NCI-H1092 treated with DMSO at 0.1 percent for 48 hours (cell line): ENCODE results near the gene GTPBP6.
"Not testable (repeated sequence)": the region's sequence is repeated elsewhere in the genome, so short reads cannot be mapped to it uniquely, and the experiment has no call there.

ENCODE experiments used
- DNase-seq: peaks from one replicate; lab custom pipeline; 2025; lab: John Stamatoyannopoulos, UW

The GTPBP6 gene

GRCh38 chrX:291411-291901, 27.1 kb downstream of the GTPBP6 start:
- DNase-seq: no peak

DNA sequence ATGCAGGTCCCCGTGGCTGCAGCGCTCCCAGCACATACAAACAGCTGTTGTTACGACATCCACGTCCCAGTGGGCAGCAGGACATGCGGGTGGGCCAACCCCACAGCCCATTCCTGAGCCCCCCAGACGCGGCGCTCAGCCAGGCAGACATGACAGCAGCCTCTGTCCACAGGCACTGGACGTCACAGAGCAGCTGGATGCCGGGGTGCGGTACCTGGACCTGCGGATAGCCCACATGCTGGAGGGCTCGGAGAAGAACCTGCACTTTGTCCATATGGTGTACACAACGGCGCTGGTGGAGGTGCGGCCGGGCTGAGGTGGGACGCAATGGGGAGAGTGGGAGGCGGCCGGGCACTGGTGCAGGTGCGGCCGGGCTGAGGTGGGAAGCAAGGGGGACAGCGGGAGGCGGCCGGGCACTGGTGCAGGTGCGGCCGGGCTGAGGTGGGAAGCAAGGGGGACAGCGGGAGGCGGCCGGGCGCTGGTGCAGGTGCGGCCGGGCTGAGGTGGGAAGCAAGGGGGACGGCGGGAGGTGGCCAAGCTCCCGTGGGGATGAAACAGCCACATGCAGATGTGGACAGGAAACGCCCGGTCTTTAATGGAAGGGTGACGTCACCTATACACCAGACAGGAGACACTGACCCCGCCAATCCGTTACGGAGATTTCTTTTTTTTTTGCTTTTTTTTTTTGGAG, 28.0 kb downstream of the GTPBP6 start:
- no peak for DNase-seq

DNA sequence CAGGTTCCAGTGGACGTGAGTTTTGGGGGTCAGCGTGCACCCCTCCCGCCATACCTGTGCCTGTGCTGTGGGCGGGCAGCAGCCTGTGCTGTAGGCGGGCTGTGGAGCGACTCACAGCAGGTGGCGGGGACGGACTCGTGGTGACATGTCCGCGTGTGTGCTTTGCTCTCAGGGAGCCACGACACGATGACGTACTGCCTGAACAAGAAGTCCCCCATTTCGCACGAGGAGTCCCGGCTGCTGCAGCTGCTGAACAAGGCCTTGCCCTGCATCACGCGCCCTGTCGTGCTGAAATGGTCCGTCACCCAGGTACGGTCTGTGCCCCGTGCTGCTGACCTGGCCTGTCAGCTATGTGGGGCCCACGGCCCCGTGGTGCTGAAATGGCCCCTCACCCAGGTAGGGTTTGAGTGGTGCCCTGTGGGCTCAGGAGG, 30.0 kb downstream of the GTPBP6 start:
- no peak for DNase-seq

GRCh38 chrX:287670-288069, 30.9 kb downstream of the GTPBP6 start:
- no peak for DNase-seq

- DNase-seq: no peak
These were observed 33.4 kb downstream of the GTPBP6 start for GRCh38 chrX:285076-285677.

DNA sequence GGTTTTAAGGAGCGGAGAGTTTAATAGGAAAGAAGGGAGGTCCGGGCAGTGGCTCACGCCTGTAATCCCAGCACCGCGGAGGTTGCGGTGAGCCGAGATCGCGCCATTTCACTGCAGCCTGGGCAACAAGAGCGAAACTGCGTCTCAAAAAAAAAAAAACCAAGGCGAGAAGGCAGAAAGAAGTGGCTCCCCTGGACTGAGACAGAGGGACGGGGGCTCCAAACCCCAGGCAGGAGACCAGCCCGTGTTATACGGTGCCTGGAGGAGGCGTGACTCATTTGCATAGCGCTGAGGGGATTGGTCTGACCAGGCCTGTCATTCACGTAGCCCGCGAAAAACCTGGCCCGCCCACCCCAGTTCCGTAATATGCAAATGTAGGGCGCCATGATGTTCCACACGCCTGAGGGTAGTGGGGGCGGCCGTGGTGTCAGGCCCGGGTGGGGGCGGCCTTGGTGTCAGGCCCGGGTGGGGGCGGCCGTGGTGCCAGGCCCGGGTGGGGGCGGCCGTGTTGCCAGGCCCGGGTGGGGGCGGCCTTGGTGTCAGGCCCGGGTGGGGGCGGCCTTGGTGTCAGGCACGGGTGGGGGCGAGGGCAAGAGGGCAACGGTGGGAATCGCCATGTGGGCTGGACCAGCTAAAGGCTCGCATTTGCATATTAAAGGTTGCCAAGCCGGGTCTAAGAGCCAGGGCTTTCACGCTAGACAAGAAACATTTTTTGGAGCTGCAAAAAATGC, 35.3 kb downstream of the GTPBP6 start:
- DNase-seq: no peak

DNA sequence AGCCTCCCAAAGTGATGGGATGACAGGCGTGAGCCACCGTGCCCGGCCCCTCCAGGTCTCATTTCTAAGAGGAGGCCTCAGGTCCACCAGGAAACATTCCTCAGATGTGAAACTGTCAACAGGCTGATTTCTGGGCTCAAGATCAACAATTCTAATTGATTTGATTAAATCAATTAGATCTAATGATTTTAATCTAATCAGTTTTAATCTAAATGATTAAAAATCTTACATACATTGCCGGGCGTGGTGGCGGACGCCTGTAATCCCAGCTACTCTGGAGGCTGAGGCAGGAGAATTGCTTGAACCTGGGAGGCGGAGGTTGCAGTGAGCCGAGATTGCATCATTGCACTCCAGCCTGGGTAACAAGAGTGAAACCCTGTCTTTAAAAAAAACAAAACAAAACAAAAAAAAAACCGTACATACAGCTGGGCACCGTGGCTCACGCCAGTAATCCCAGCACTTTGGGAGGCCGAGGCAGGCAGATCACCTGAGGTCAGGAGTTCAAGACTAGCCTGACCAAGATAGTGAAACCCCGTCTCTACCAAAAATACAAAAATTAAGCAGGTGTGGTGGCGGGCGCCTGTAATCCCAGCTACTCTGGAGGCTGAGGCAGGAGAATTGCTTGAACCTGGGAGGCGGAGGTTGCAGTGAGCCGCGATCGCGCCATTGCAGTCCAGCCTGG, 36.5 kb downstream of the GTPBP6 start:
- not testable (repeated sequence) for DNase-seq

GRCh38 chrX:281166-281999, 37.2 kb downstream of the GTPBP6 start, which contains the start of gene PLCXD1:
PLCXD1 (plus strand) TSS chrX:281381; CDS start chrX:284188, 2,807 bp downstream.
- DNase-seq: no peak

DNA sequence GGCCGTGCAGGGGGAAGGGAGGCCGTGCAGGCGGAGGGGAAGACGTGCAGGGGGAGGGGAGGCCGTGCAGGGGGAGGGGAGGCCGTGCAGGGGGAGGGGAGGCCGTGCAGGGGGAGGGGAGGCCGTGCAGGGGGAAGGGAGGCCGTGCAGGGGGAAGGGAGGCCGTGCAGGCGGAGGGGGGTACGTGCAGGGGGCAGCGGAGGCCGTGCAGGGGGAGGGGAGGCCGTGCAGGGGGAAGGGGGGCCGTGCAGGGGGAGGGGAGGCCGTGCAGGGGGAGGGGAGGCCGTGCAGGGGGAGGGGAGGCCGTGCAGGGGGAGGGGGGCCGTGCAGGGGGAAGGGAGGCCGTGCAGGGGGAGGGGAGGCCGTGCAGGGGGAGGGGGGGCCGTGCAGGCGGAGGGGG, 37.9 kb downstream of the GTPBP6 start:
- DNase-seq: not testable (repeated sequence)

DNA sequence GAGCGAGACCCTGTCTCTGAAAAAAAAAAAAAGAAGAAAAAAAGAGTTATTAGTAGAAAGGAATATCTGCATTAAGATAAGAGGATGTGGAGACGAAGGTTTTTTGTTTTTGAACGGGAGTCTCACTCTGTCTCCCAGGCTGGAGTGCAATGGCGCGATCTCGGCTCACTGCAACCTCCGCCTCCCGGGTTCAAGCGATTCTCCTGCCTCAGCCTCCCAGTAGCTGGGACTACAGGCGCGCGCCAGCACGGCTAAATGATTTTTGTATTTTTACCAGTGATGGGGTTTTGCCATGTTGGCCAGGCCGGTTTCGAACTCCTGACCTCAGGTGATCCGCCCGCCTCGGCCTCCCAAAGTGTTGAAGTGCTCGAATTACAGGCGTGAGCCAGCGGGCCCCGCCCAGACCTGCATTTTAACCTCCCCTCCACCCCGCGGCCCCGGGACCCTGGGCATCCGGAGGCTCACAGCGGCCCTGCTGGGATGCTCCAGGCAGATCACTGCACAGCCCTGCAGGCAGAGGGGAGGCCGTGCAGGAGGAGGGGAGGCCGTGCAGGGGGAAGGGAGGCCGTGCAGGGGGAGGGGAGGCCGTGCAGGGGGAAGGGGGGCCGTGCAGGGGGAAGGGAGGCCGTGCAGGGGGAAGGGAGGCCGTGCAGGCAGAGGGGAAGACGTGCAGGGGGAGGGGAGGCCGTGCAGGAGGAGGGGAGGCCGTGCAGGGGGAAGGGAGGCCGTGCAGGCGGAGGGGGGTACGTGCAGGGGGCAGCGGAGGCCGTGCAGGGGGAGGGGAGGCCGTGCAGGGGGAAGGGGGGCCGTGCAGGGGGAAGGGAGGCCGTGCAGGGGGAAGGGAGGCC, 38.6 kb downstream of the GTPBP6 start:
- not testable (repeated sequence) for DNase-seq

GRCh38 chrX:276581-277201, 41.9 kb downstream of the GTPBP6 start:
- DNase-seq: no peak

DNA sequence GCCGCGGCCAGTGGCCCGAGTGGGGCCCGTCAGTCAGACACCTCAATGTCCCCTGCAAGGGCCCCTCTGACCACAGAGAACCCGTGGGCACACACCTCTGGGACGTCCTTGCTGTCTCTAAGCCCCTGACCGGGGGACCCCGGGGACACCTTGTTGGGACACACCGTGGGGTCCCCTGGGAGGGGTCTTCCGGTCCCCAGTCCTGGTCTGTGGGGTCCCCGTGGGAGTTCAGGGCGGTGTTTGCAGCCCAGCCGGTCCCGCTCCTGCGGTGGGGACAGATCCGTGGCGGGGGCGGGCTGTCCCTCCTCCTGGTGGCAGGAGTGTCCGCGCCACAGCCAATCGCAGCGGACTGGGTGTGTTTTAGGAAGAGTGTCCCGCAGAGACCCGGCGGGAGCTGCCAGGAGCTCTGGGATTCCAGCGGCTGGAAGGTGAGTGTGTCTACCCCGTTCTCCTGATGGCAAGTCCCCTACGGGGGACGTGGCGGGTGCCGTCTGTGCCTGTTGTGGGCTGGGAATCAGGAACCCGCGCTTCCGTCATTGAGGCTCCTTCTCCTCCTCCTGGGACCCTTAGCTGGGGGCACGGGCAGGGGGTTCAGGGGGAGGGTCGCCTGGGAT, 42.5 kb downstream of the GTPBP6 start:
- DNase-seq: no peak

DNA sequence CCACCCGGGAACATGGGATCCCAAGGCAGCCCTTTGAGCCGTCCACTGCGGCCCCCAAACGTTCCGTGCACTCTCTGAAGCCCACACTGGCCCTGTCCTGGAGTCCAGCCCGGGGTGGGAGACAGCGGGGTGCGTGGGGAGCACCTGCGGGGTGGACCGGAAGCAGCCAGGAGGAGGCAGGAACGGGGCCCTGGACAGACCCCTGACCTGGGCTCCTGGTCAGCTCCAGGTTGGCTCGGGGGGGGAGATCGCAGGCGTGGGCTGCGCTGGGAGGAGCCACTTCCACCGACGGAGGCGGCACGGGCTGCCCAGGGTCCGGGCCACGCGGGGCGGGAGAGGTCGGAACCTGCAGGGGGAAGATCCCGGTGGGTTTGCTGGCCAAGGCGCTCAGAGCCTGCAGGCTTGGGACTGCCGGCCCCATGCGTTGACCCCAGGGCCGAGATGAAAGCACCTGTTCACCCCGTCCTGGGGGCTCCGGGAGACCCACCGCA, 43.1 kb downstream of the GTPBP6 start:
- no peak for DNase-seq

- DNase-seq: no peak
These were observed 43.6 kb downstream of the GTPBP6 start for GRCh38 chrX:274904-275475.

DNA sequence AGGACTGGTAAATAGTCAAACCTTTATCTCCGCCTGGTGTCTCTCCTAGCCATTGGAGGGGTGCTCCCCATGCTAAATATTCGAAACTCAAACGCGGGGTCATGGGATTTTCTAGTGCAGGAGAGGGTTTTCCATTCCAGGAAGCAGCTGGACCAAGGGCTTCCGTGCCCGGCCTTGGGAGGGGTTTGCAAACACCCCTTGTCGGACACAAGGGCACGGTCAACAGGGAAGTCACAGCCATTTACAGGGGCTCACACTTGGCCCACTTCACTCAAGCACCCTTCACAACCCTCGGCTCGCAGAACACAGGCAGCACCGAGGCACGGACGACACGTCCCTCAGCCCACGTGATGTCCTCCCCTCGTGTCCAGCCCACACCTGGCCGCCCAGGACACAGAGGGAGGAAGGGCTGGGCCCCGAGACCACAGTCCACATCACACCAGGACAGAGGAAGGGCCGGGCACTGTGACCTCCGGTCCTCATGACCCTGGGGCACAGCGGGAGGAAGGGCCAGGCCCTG, 47.7 kb downstream of the GTPBP6 start:
- DNase-seq: no peak

DNA sequence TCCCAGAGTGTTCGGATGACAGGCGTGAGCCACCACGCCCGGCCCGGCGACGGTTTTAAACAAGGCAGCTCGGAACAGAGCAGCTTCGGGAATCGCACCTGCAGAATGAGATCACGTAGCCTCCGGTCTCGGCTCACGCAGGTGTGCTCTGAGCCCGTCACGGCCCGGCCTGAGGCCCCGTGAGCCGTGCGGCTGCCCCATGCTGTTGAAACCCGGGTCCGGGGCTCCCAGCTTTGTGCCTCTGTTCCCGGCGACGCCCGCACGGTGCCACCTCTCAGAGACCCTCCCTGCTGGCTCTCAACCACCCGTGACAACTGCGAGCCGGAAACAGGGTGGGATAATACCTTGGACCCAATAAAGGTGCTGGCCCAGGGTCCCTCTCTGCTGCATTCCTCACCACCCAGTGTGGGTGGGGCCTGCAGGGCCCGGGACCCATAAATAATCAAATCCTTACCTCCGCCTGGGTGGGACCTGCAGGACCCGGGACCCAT, 50.8 kb downstream of the GTPBP6 start:
- DNase-seq: no peak

DNA sequence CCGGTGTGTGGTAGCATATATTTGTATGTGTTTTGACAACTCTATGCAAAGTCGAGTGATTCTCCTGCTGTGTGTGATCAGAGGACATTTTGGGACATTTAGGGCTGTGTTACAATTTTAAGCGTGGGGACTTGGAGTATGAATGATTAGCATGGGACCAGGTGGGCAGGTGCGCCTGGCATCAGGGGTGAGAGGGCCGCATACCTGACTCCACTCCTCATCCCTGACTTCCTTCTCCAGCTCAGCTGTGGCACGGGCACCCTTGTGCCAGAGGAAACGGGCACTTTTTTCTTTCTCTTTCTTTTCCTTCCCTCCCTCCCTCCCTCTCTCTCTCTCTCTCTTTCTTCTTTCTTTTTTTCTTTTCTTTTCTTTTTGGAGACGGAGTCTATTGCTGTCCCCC, 53.1 kb downstream of the GTPBP6 start:
- DNase-seq: no peak

DNA sequence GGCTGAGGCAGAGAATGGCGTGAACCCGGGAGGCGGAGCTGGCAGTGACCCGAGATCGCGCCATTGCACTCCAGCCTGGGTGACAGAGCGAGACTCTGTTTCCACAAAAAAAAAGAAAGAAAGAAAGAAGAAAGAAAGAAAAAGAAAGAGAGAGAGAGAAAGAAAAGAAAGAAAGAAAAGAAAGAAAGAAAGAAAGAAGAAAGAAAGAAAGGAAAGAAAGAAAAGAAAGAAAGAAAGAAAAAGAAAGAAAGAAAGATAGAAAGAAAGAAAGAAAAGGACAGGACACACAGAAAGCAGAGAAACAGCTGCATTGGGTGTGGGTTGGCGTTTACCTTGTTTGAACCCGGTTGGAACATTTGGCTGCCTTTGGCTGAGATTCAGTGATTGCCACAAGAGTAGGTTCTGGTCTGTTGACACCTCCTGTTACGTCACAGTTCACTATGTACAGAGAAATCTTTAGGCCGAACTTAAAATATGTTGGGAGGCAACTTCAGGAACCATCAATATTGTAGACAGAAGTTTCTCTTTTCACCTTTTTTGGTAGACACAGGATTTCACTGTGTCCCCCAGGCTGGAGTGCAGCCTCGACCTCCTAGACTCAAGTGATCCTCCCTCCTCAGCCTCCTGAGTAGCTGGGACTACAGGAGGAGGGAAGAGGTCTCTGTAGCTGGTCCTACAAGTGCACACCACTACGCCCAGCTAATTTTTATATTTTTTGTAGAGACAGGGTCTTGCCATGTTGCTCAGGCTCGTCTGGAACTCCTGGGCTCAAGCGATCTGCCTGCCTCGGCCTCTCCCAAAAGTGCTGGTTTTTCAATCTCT, 53.8 kb downstream of the GTPBP6 start:
- DNase-seq: no peak
